Left lung (tissue), 10 donors: ENCODE results near the gene PTPN23. TPM values are rescaled to one million over a fixed set of nuclear protein-coding genes. Genes with fewer than 3 reads are reported as not detected.
A peak's percentile ranks its signal among the peaks of the same experiment; 100 is the strongest.

Experiments
- ATAC-seq: fragments of 200-7000 bp; cut with Tn5 transposase; one replicate; pipeline ENCODE4 v1.9.1; 2020; ENCODE audit warnings: moderate library complexity
- DNase-seq, 4 donors: peaks; one replicate each; pipeline ENCODE4 v3.0.0-alpha.2; 2013 to 2020
- H3K27ac ChIP-seq, 2 donors: fragments of 200-600 bp; sonication (generic) in 1 of 2; one replicate each; pipeline versions ENCODE4 v1.5.0 to v1.8.0; 2020 to 2021
- H3K27me3 ChIP-seq, 2 donors: fragments of 200-600 bp; sonication (generic) in 1 of 2; one replicate each; pipeline versions ENCODE4 v1.5.0 to v1.8.0; 2020 to 2021
- H3K36me3 ChIP-seq, 2 donors: fragments of 200-600 bp; sonication (generic) in 1 of 2; one replicate each; pipeline versions ENCODE4 v1.5.0 to v1.8.0; 2020 to 2021
- H3K4me1 ChIP-seq, 2 donors: fragments of 200-600 bp; one replicate each; pipeline ENCODE4 v1.8.0; 2021
- H3K4me3 ChIP-seq, 2 donors: fragments of 200-600 bp; sonication (generic) in 1 of 2; one replicate each; pipeline versions ENCODE4 v1.5.0 to v1.8.0; 2020 to 2021; ENCODE audit warnings: mild to moderate bottlenecking in 1 of 2
- H3K9me3 ChIP-seq, 2 donors: fragments of 200-600 bp; sonication (generic) in 1 of 2; one replicate each; pipeline versions ENCODE4 v1.5.0 to v1.8.0; 2020 to 2021
- intact Hi-C, 2 donors: fragments of 100-400 bp; cut with DNase I; formaldehyde crosslinking; loops; one replicate each; pipeline versions ENCODE4 v1.11.2 to v1.14.2; 2022
- polyA plus RNA-seq, 6 donors: library from polyadenylated mRNA; unstranded; fragments of 120-200 nt; gene quantifications; one replicate each; pipeline ENCODE4 v1.2.1, GENCODE V29; 2013; ENCODE audit not compliant: insufficient read length in 6 of 6
- total RNA-seq, 2 donors: library from RNA; stranded (reverse); fragmentation: NEBNext Ultra II Directional; extraction: Animal tissue kit (Norgen Biotek cat#: 25700); gene quantifications; one replicate each; pipeline ENCODE4 v1.2.1, GENCODE V29; 2021
- TF ChIP-seq, protein P1 (sequence below), 2 donors: fragments of 200-600 bp; sonication (generic) in 1 of 2; IDR thresholded peaks; one replicate each; pipeline versions ENCODE4 v1.5.0 to v1.8.0; 2021; ENCODE audit warnings: antibody characterized with exemption in 2 of 2
- donor health status: DM: no; HTN: yes; CAD: no.
- donor health status: DM: no; HTN: no; CAD: no.

Gene PTPN23
- total and polyA plus RNA-seq, 8 donors, result 19.9 to 53.5 (median 25.6) TPM

GRCh38 chr3:47414161-47414564 is 33.3 kb downstream of the PTPN23 start:
- intact Hi-C loops, result no loop called here
- ATAC-seq (no peak), DNase-seq (no peak)
- Histone ChIP-seq H3K36me3 (peaks cover 0 to 94% of the 10 kb centered on the region in 2 donors), H3K27me3 (no peaks in the 10 kb centered on the region), H3K4me1 (no peaks in the 10 kb centered on the region), H3K27ac (no peak overlapping the region), H3K9me3 (no peaks in the 10 kb centered on the region), H3K4me3 (no peak overlapping the region)
- TF ChIP-seq, protein P1, sequence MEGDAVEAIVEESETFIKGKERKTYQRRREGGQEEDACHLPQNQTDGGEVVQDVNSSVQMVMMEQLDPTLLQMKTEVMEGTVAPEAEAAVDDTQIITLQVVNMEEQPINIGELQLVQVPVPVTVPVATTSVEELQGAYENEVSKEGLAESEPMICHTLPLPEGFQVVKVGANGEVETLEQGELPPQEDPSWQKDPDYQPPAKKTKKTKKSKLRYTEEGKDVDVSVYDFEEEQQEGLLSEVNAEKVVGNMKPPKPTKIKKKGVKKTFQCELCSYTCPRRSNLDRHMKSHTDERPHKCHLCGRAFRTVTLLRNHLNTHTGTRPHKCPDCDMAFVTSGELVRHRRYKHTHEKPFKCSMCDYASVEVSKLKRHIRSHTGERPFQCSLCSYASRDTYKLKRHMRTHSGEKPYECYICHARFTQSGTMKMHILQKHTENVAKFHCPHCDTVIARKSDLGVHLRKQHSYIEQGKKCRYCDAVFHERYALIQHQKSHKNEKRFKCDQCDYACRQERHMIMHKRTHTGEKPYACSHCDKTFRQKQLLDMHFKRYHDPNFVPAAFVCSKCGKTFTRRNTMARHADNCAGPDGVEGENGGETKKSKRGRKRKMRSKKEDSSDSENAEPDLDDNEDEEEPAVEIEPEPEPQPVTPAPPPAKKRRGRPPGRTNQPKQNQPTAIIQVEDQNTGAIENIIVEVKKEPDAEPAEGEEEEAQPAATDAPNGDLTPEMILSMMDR (IDR thresholded peaks at IDR 0.05), result no peak

DNA sequence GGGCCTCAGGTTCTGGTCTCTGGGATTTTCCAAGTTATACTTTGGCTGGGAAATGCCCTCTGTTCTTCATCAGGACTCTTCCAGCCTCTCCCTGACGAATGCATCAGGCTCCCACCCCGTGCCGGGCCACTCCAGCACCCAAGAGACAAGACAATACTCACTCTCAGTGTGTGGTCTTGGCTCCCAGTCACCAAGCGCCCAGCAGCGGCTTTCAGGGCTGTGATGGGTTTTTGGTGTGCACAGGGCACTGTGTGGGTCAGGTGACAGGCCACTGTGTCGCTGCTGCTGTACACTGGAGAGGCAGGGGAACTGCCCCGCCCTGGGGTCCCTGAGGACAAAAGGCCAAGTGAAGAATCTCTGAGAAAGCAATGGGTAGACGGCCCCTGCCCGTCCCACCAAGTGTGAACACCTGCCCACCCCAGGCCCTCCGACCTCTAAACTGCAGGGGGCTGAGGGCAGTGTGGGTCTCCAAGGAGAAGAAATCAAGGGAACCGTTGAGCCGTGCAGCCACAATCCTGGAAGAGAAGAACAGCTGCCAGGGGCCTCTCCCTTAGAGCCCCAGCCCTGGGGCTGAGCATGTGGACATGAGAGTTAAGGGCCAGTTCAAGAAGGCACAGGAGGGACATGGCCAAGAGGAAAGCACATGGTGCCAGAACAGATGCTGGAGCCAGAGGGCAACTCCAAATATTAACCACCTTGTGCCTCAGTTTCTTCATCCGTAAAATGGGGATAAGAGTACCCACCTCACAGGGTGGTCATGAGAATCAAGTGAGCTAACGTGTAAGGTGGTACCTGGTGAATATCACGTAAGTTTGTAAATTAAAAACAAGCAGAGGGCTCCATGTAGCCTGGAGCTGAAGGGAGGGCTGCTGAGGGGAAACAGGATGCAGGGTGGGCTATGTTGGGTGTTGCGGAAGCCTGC is 34.1 kb downstream of the PTPN23 start:
- intact Hi-C loops, result no loop called here
- H3K9me3 ChIP-seq, result no peaks in the 10 kb centered on the region
- H3K36me3 ChIP-seq, result peaks cover 0 to 94% of the 10 kb centered on the region in 2 donors
- no peak for ATAC-seq
- no peak overlapping the region for H3K27ac ChIP-seq
- DNase-seq, result no peak
- TF ChIP-seq, protein P1 (IDR thresholded peaks at IDR 0.05), result no peak
- no peak overlapping the region for H3K4me3 ChIP-seq
- H3K27me3 ChIP-seq, result no peaks in the 10 kb centered on the region
- H3K4me1 ChIP-seq, result no peaks in the 10 kb centered on the region

GRCh38 chr3:47416041-47416440 is 35.2 kb downstream of the PTPN23 start:
- Histone ChIP-seq H3K4me3 (no peak overlapping the region), H3K36me3 (peaks cover 0 to 91% of the 10 kb centered on the region in 2 donors), H3K4me1 (peaks cover 0 to 6% of the 10 kb centered on the region in 2 donors), H3K27me3 (no peaks in the 10 kb centered on the region), H3K9me3 (no peaks in the 10 kb centered on the region), H3K27ac (no peak overlapping the region)
- TF ChIP-seq, protein P1 (IDR thresholded peaks at IDR 0.05), result no peak
- DNase-seq (no peak), ATAC-seq (no peak)
- intact Hi-C loops, result no loop called here

DNA sequence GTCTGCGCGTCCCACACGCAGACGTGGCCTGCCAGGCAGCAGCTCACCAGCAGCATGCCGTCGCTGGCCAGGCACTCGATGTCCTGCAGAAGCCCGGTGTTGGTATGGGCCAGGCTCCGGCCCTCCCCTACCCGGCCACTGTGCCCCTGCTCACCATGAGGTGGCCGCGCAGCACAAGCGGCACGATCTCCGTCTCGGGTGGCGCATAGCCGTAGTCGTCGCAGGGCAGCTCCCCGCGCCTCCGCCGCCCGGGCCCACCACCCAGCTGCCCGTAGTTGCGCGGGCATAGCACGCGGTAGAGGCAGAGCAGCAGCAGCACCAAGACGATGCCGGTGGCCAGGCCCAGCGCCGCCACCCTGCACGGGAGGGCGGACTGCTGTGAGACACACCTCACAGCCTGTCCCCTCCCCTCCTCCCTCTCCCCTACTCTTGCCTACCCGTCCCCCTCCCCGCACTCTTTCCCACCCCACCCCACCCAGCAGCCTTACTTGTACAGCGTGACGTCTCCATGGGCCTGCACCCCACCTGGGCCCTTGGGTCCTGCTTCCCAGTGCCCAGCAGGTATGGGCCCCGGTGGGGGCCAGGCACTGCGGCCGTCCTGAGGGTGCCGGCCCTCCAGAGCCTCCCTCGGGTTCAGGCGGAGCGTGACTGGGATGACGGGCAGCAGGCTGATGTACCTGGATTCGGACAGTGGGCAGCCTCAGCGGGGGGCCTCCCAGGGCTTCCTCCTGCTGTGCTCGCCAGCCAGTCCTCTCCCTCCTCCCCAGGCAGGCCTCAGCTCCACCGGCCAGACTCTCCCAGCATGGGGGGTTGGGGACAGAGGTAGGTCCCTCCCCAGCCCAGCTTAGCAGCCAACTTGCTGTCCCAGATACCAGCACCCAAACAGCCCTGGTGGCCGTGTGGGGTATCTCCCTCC is 37.6 kb downstream of the PTPN23 start:
- Histone ChIP-seq H3K27me3 (no peaks in the 10 kb centered on the region), H3K9me3 (no peaks in the 10 kb centered on the region), H3K27ac (no peak overlapping the region), H3K4me1 (peaks cover 9 to 20% of the 10 kb centered on the region in 2 donors), H3K4me3 (no peak overlapping the region), H3K36me3 (peaks cover 0 to 85% of the 10 kb centered on the region in 2 donors)
- TF ChIP-seq, protein P1 (IDR thresholded peaks at IDR 0.05), result no peak
- DNase-seq (peak in 1 of 4 donors; percentile 75), ATAC-seq (no peak)
- intact Hi-C loops, result no loop called here
